Measurements from ENCODE around the gene LRRN4.
A peak's percentile ranks its signal among the peaks of the same experiment; 100 is the strongest.

Gene LRRN4

GRCh38 chr20:6069669-6070068 lies 15.8 kb upstream of the LRRN4 start:
- H3K36me3 Mint-ChIP-seq (ENCODE audit: low read depth) = no peaks in the 10 kb centered on the region

GRCh38 chr20:6067763-6068318 lies 14.0 kb upstream of the LRRN4 start:
- no peak for TF ChIP-seq CTCF (IDR thresholded peaks at IDR 0.05)
- no peak for DNase-seq
- Mint-ChIP-seq H3K27me3 (ENCODE audit: low read depth, poor library complexity) (peaks cover 9% of the 10 kb centered on the region), H3K4me3 (no peak overlapping the region), H3K27ac (no peak overlapping the region), H3K36me3 (ENCODE audit: low read depth) (no peaks in the 10 kb centered on the region), H3K9me3 (no peaks in the 10 kb centered on the region), H3K4me1 (peaks cover 15% of the 10 kb centered on the region)

More at GRCh38 chr20:6069669-6070068, 15.8 kb upstream of the LRRN4 start:
- no peaks in the 10 kb centered on the region for H3K9me3 Mint-ChIP-seq
- H3K4me1 Mint-ChIP-seq = peaks cover 24% of the 10 kb centered on the region
- no peak overlapping the region for H3K27ac Mint-ChIP-seq
- no peak for TF ChIP-seq CTCF (IDR thresholded peaks at IDR 0.05)
- DNase-seq = no peak
- peaks cover 8% of the 10 kb centered on the region for H3K27me3 Mint-ChIP-seq (ENCODE audit: low read depth, poor library complexity)
- H3K4me3 Mint-ChIP-seq = no peak overlapping the region

DNA sequence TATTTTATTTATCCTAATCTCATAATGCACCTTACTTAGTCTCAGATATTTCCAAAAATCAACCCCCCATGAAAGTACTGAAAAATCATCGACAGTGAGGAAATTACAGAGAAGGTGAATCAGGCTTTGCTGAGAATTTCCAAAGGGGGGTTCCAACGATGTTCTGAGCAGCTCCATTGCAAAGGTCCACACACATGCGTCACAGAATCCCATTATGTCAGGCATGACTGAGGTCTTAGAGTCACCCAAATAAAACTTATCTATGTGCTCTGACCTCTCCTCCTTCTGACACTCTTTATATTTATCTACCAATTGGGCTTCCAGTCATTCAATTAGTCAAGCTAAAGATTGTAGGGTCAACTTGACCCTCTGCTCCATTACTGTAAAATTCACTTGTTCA lies 12.7 kb upstream of the LRRN4 start:
- DNase-seq = no peak
- TF ChIP-seq CTCF (IDR thresholded peaks at IDR 0.05) = no peak
- peaks cover 9% of the 10 kb centered on the region for H3K27me3 Mint-ChIP-seq (ENCODE audit: low read depth, poor library complexity)
- H3K36me3 Mint-ChIP-seq (ENCODE audit: low read depth) = no peaks in the 10 kb centered on the region
- no peak overlapping the region for H3K27ac Mint-ChIP-seq
- H3K9me3 Mint-ChIP-seq = no peaks in the 10 kb centered on the region
- H3K4me3 Mint-ChIP-seq = no peak overlapping the region
- peaks cover 14% of the 10 kb centered on the region for H3K4me1 Mint-ChIP-seq

DNA sequence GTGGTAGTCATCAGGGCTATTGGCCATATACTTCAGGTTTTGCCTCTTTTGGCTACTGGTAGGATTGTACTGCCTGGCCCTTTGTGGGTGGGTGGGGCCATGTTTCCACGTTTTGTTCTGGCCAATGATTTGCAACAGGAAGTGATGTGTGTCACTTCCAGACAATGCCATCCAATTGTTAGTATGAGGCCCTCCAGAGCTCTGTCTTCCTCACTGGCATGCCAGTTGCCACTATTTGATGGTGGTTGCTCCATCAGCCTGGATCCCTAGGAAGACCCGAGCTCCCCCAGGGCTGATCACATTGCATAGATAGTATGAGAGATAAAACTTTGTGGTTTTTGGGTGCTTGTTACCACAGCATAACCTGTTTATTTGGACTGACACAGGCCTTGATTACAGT lies 7.7 kb upstream of the LRRN4 start:
- no peak overlapping the region for H3K27ac Mint-ChIP-seq
- H3K36me3 Mint-ChIP-seq (ENCODE audit: low read depth) = no peaks in the 10 kb centered on the region
- TF ChIP-seq CTCF (IDR thresholded peaks at IDR 0.05) = no peak
- H3K9me3 Mint-ChIP-seq = no peaks in the 10 kb centered on the region
- H3K4me3 Mint-ChIP-seq = no peak overlapping the region
- peaks cover 3% of the 10 kb centered on the region for H3K27me3 Mint-ChIP-seq (ENCODE audit: low read depth, poor library complexity)
- H3K4me1 Mint-ChIP-seq = peaks cover 38% of the 10 kb centered on the region
- DNase-seq = no peak

GRCh38 chr20:6060213-6060612 lies 6.4 kb upstream of the LRRN4 start:
- Mint-ChIP-seq H3K27ac (no peak overlapping the region), H3K4me1 (peaks cover 46% of the 10 kb centered on the region), H3K4me3 (no peak overlapping the region), H3K9me3 (no peaks in the 10 kb centered on the region), H3K36me3 (ENCODE audit: low read depth) (no peaks in the 10 kb centered on the region), H3K27me3 (ENCODE audit: low read depth, poor library complexity) (peaks cover 3% of the 10 kb centered on the region)
- no peak for DNase-seq
- no peak for TF ChIP-seq CTCF (IDR thresholded peaks at IDR 0.05)

DNA sequence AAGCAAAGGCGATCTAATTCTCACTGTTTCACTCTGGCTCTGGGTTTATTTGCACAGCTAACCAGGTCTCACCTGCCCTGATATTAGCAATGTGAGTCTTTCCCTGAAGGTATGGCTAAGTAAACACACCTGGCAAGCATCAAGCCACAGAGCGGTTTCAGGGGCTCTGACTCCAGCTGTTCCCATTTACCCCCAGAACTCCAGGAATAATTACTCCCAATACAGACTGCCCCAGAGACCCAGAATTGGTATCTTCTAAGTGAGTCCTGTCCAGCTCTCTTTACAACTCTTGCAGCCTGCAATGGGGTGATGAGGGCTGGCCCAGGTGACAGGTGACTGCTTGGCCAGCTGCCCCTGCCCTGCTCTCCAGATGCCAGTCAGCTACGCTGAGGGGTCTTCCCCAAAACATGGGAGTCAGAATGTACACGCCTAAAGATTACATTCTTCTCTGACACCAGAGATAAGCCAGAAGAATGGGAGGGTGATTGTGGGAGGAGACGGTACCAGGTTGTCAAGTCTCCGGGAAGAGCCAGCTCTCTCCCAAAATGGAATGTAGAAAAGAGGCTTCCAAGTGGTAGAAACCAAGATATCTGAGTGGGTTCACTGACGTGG lies 4.9 kb upstream of the LRRN4 start:
- Mint-ChIP-seq H3K27ac (peak overlapping the region; percentile 82), H3K36me3 (ENCODE audit: low read depth) (no peaks in the 10 kb centered on the region), H3K9me3 (no peaks in the 10 kb centered on the region), H3K4me3 (no peak overlapping the region), H3K4me1 (peaks cover 60% of the 10 kb centered on the region), H3K27me3 (ENCODE audit: low read depth, poor library complexity) (no peaks in the 10 kb centered on the region)
- no peak for DNase-seq
- no peak for TF ChIP-seq CTCF (IDR thresholded peaks at IDR 0.05)
